MCF 10A (cell line): ENCODE results near the gene SIRT5. TPM values are rescaled to one million over a fixed set of nuclear protein-coding genes. Genes with fewer than 3 reads are reported as not detected.

Experiments used
- BruUV-seq: library from RNA; stranded (reverse); fragments of 400-500 nt; replicated peaks from 2 replicates; lab custom pipeline; 2021; lab: Mats Ljungman, UMichigan
- CTCF ChIA-PET: fragments of 300-600 bp; sonication (Branson Sonifier 250); formaldehyde crosslinking; extraction: SDS; loops from one replicate; lab custom pipeline; 2021; ENCODE audit warnings: antibody characterized with exemption, inconsistent platforms; lab: Yijun Ruan, JAX
- POLR2A ChIA-PET: fragments of 300-600, 350-650 bp; sonication (Branson Sonifier 250); formaldehyde crosslinking; extraction: SDS; loops from one replicate; lab custom pipeline; 2020; ENCODE audit warnings: antibody characterized with exemption, inconsistent platforms; lab: Yijun Ruan, JAX
- DNase-seq: peaks from one replicate; pipeline ENCODE4 v3.0.0-alpha.2; 2018; ENCODE audit not compliant: unreplicated experiment
- H3K27ac Mint-ChIP-seq: one replicate; pipeline ENCODE4 v1.8.0; 2022; ENCODE audit warnings: mild to moderate bottlenecking, low read depth, mixed read lengths; ENCODE audit not compliant: unreplicated experiment
- H3K27me3 Mint-ChIP-seq: one replicate; pipeline ENCODE4 v1.8.0; 2022; ENCODE audit warnings: mixed read lengths; ENCODE audit not compliant: insufficient read depth, unreplicated experiment
- H3K36me3 Mint-ChIP-seq: one replicate; pipeline ENCODE4 v1.8.0; 2022; ENCODE audit warnings: mild to moderate bottlenecking, moderate library complexity, mixed read lengths; ENCODE audit not compliant: insufficient read depth, unreplicated experiment
- H3K4me1 Mint-ChIP-seq: one replicate; pipeline ENCODE4 v1.8.0; 2022; ENCODE audit warnings: mixed read lengths; ENCODE audit not compliant: insufficient read depth, unreplicated experiment
- H3K4me3 Mint-ChIP-seq: one replicate; pipeline ENCODE4 v1.8.0; 2022; ENCODE audit warnings: mild to moderate bottlenecking, moderate library complexity, mixed read lengths; ENCODE audit not compliant: unreplicated experiment
- H3K9me3 Mint-ChIP-seq: one replicate; pipeline ENCODE4 v1.8.0; 2022; ENCODE audit warnings: mixed read lengths; ENCODE audit not compliant: unreplicated experiment
- CTCF ChIP-seq: fragments of 200-600 bp; IDR thresholded peaks from one replicate; pipeline ENCODE4 v1.8.0; 2022; ENCODE audit warnings: antibody characterized with exemption, mild to moderate bottlenecking; ENCODE audit not compliant: unreplicated experiment
- intact Hi-C: fragments of 100-400 bp; cut with micrococcal nuclease; formaldehyde crosslinking; loops from 2 replicates; pipeline ENCODE4 v1.14.1; 2022
- total RNA-seq: library from RNA; stranded (reverse); gene quantifications from 2 replicates; pipeline ENCODE4 v1.2.3, GENCODE V29; 2022

SIRT5 gene
- total RNA-seq, 1 experiment from 2014 or later = 12.8 TPM

- Mint-ChIP-seq H3K36me3 (peaks cover 47% of the 10 kb centered on the region), H3K27me3 (no peaks in the 10 kb centered on the region), H3K9me3 (no peaks in the 10 kb centered on the region), H3K4me1 (no peaks in the 10 kb centered on the region), H3K27ac (no peak overlapping the region), H3K4me3 (no peak overlapping the region)
- intact Hi-C loops = no loop called here
- ChIA-PET CTCF (interaction anchor here (0.7 to 0.8 kb wide), 2 partner anchors 22 to 213 kb away, joined by 5 read pairs; no protein-coding TSS in a partner anchor), POLR2A (no interaction called here)
- BruUV-seq = no TSS peak
- no peak for DNase-seq
- no peak for TF ChIP-seq CTCF
Observed at GRCh38 chr6:13597073-13597472, 22.7 kb downstream of the SIRT5 start.

- Mint-ChIP-seq H3K4me1 (no peaks in the 10 kb centered on the region), H3K27me3 (no peaks in the 10 kb centered on the region), H3K36me3 (peaks cover 58% of the 10 kb centered on the region), H3K9me3 (no peaks in the 10 kb centered on the region), H3K4me3 (no peak overlapping the region), H3K27ac (no peak overlapping the region)
- intact Hi-C loops = no loop called here
- CTCF ChIA-PET = no interaction called here
- POLR2A ChIA-PET = interaction anchor here (0.7 kb wide), 1 partner anchor 10 kb away, joined by 3 read pairs; no protein-coding TSS in a partner anchor
- no peak for DNase-seq
- BruUV-seq = no TSS peak
- TF ChIP-seq CTCF = no peak
Observed at GRCh38 chr6:13600036-13600435, 25.6 kb downstream of the SIRT5 start.

- Mint-ChIP-seq H3K4me1 (no peaks in the 10 kb centered on the region), H3K4me3 (no peak overlapping the region), H3K27ac (no peak overlapping the region), H3K9me3 (no peaks in the 10 kb centered on the region), H3K36me3 (peaks cover 27% of the 10 kb centered on the region), H3K27me3 (no peaks in the 10 kb centered on the region)
- ChIA-PET POLR2A (interaction anchor here (0.6 to 1.9 kb wide), 2 partner anchors 10 to 105 kb away, joined by 3 to 12 read pairs; no protein-coding TSS in a partner anchor), CTCF (interaction anchor here (1.8 kb wide), 1 partner anchor 11 kb away, joined by 11 read pairs; the partner anchor contains the start of gene NOL7)
- intact Hi-C loops = no loop called here
- no peak for DNase-seq
- no peak for TF ChIP-seq CTCF
- no TSS peak for BruUV-seq
Observed at GRCh38 chr6:13604135-13604534, 29.7 kb downstream of the SIRT5 start.

GRCh38 chr6:13604546-13605416 is 30.4 kb downstream of the SIRT5 start:
- Mint-ChIP-seq H3K9me3 (no peaks in the 10 kb centered on the region), H3K4me3 (no peak overlapping the region), H3K27ac (no peak overlapping the region), H3K27me3 (no peaks in the 10 kb centered on the region), H3K36me3 (peaks cover 29% of the 10 kb centered on the region), H3K4me1 (no peaks in the 10 kb centered on the region)
- intact Hi-C loops = no loop called here
- no TSS peak for BruUV-seq
- no peak for DNase-seq
- no peak for TF ChIP-seq CTCF
- ChIA-PET CTCF (interaction anchor here (0.6 to 1.8 kb wide), 3 partner anchors 11 to 355 kb away, joined by 3 to 11 read pairs (median 4); partner anchors contain the start of gene NOL7), POLR2A (interaction anchor here (0.6 to 1.9 kb wide), 4 partner anchors 10 to 278 kb away, joined by 3 to 12 read pairs (median 3); no protein-coding TSS in a partner anchor)
